ENCODE data around the gene TTC13.
A peak's percentile ranks its signal among the peaks of the same experiment; 100 is the strongest.

TTC13 gene

GRCh38 chr1:230869500-230869899, 109.2 kb downstream of the TTC13 start:
- H3K27me3 ChIP-seq (ENCODE audit: control insufficient read depth, insufficient read depth, low read length) = no peaks in the 10 kb centered on the region
- no peak overlapping the region for H3K27ac ChIP-seq (ENCODE audit: low read depth, low read length)
- H3K9ac ChIP-seq (ENCODE audit: low read length) = no peak overlapping the region
- H3K4me3 ChIP-seq (ENCODE audit: low read length) = no peak overlapping the region
- H3K36me3 ChIP-seq (ENCODE audit: control insufficient read depth, insufficient read depth, low read length) = no peaks in the 10 kb centered on the region
- peaks cover 22% of the 10 kb centered on the region for H3K4me1 ChIP-seq (ENCODE audit: control insufficient read depth, insufficient read depth, low read length)

DNA sequence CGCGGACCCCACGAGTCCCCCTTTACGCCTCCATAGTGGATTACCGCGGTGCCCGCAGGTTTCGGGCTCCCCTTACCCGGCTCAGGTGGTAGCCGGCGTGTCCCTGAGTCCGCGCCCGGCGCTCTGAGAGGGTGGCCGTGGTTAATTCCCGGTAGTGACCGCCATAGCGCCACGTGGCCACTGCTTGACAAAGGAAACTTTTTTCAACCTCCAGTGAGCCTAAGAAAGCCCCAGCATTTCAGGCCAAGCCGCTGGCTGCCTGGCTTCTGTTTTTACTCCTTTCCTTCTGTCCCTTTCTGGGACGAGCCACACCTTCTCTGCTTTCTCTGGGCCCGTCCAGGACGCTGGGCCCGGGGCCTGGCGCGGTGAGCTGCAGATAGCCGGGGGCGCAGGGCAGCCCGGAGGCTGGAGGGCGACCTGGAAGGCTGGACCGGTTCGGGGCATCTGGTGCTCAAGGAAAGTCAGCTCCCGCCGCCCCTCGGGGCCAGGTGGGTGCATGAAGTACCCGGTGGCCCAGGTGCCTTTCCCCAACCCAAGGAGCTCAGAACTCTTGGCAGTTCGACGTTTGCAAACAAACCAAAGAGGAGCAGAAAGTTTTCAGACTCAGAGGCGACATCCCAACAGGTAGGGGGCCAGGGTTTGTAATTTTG, 109.8 kb downstream of the TTC13 start:
- Histone ChIP-seq H3K4me1 (ENCODE audit: control insufficient read depth, insufficient read depth, low read length) (peaks cover 26% of the 10 kb centered on the region), H3K27me3 (ENCODE audit: control insufficient read depth, insufficient read depth, low read length) (no peaks in the 10 kb centered on the region), H3K27ac (ENCODE audit: low read depth, low read length) (peak overlapping the region; percentile 46), H3K9ac (ENCODE audit: low read length) (no peak overlapping the region), H3K36me3 (ENCODE audit: control insufficient read depth, insufficient read depth, low read length) (no peaks in the 10 kb centered on the region), H3K4me3 (ENCODE audit: low read length) (peak overlapping the region; percentile 58)

DNA sequence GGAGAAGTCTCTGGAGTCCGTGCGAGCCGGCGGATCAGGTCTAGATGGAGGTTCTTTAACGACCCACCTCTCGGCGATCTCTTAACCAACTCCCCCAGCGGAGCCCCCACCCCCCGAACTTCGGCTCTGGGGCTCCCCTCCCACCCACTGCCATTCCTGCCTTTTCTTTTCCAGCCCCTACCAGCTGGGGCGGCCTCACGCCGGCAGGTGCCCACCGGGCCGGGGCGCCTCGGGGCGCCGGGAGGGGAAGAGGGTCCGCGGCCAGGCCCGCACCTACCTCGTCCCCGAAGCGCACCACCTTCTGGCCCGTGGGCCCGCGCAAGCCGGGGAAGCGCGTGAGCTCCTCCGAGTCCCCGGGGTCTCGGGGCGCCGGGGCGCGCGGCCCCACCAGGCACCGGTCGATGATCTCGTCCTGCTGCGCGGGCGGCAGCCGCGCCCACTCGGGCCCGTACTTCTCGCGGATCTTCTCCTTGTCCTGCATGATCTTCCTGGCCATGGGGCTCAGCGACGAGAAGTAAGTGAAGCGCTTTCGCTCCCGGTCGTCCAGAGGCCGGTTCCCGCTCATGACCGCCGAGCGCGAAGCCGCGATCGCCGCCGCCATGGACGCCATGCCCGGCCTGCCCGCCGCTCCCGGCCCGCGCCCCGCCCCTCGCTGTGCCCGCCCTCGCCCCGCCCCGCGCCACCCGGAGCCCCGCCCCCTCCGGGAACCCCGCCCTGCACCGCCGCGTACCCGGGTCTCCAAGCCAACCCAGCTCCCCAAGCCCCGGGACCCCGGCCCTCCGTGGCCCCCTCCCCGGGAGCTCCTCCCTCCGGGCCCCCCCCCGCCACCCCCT, 110.5 kb downstream of the TTC13 start, which contains the start of gene C1orf198:
Gene C1orf198, minus strand, starts transcription at position 619 of the 833 bp plus-strand sequence. Its CDS starts 9 bp downstream, at position 610.
- Histone ChIP-seq H3K4me1 (ENCODE audit: control insufficient read depth, insufficient read depth, low read length) (peaks cover 26% of the 10 kb centered on the region), H3K4me3 (ENCODE audit: low read length) (peak within 1 kb of the TSS; percentile 95), H3K9ac (ENCODE audit: low read length) (peak within 1 kb of the TSS; percentile 87), H3K27me3 (ENCODE audit: control insufficient read depth, insufficient read depth, low read length) (no peaks in the 10 kb centered on the region), H3K27ac (ENCODE audit: low read depth, low read length) (peak within 1 kb of the TSS; percentile 71), H3K36me3 (ENCODE audit: control insufficient read depth, insufficient read depth, low read length) (no peaks in the 10 kb centered on the region)

- no peaks in the 10 kb centered on the region for H3K36me3 ChIP-seq (ENCODE audit: control insufficient read depth, insufficient read depth, low read length)
- no peaks in the 10 kb centered on the region for H3K27me3 ChIP-seq (ENCODE audit: control insufficient read depth, insufficient read depth, low read length)
- H3K9ac ChIP-seq (ENCODE audit: low read length) = peak overlapping the region; percentile 87
- H3K27ac ChIP-seq (ENCODE audit: low read depth, low read length) = peak overlapping the region; percentile 71
- peak overlapping the region; percentile 95 for H3K4me3 ChIP-seq (ENCODE audit: low read length)
- peaks cover 26% of the 10 kb centered on the region for H3K4me1 ChIP-seq (ENCODE audit: control insufficient read depth, insufficient read depth, low read length)
Observed at GRCh38 chr1:230867101-230867902, 111.4 kb downstream of the TTC13 start.

- H3K4me1 ChIP-seq (ENCODE audit: control insufficient read depth, insufficient read depth, low read length) = peaks cover 28% of the 10 kb centered on the region
- H3K27ac ChIP-seq (ENCODE audit: low read depth, low read length) = peak overlapping the region; percentile 61
Observed at GRCh38 chr1:230866171-230867070, 112.2 kb downstream of the TTC13 start.

GRCh38 chr1:230865062-230865817, 113.4 kb downstream of the TTC13 start:
- no peak overlapping the region for H3K4me3 ChIP-seq (ENCODE audit: low read length)

More at GRCh38 chr1:230866171-230867070, 112.2 kb downstream of the TTC13 start:
- Histone ChIP-seq H3K27me3 (ENCODE audit: control insufficient read depth, insufficient read depth, low read length) (no peaks in the 10 kb centered on the region), H3K4me3 (ENCODE audit: low read length) (peak overlapping the region; percentile 95), H3K9ac (ENCODE audit: low read length) (peak overlapping the region; percentile 36), H3K36me3 (ENCODE audit: control insufficient read depth, insufficient read depth, low read length) (no peaks in the 10 kb centered on the region)

DNA sequence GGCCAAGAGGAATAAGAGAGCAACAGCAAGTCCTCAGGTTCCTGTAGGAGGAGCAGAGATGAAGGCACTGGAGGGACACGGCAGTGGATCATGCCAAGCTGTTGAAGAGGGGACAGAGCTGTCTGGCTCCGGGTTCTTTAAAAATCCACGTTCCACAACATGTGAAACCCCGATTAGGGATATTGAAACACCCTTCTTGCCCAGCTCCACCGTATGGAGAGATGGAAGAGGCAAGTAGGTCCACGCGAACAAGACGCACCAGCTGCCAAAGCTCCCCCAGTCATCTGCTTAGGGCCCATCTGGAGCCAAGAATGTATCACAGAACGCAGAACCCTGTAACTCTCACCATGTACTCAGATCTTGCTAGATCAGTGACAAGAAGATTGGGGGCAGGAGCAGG, 114.2 kb downstream of the TTC13 start:
- Histone ChIP-seq H3K27me3 (ENCODE audit: control insufficient read depth, insufficient read depth, low read length) (no peaks in the 10 kb centered on the region), H3K9ac (ENCODE audit: low read length) (no peak overlapping the region), H3K27ac (ENCODE audit: low read depth, low read length) (no peak overlapping the region), H3K4me3 (ENCODE audit: low read length) (no peak overlapping the region), H3K36me3 (ENCODE audit: control insufficient read depth, insufficient read depth, low read length) (no peaks in the 10 kb centered on the region), H3K4me1 (ENCODE audit: control insufficient read depth, insufficient read depth, low read length) (peaks cover 30% of the 10 kb centered on the region)

More at GRCh38 chr1:230865062-230865817, 113.4 kb downstream of the TTC13 start:
- no peaks in the 10 kb centered on the region for H3K36me3 ChIP-seq (ENCODE audit: control insufficient read depth, insufficient read depth, low read length)
- no peaks in the 10 kb centered on the region for H3K27me3 ChIP-seq (ENCODE audit: control insufficient read depth, insufficient read depth, low read length)
- no peak overlapping the region for H3K9ac ChIP-seq (ENCODE audit: low read length)
- peaks cover 28% of the 10 kb centered on the region for H3K4me1 ChIP-seq (ENCODE audit: control insufficient read depth, insufficient read depth, low read length)
- H3K27ac ChIP-seq (ENCODE audit: low read depth, low read length) = no peak overlapping the region

DNA sequence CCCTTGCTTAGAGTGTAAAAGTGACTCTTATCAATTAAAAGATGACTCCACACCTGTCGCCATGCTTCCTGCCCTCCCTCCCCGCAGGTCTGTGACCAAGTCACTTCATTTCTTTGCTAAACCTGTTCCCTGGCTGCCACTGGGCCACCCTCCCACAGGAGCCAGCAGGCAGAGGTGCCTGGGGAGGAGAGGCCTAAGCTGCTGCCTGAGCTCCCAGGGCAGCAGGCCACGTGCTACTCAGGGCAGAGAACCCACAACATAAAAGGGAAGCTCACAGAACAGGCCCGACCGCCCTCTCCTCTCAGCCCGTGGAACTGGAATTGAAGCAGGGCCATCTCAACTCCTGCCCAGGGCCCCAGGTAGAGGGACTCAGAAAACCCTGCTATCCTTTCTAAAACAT, 115.2 kb downstream of the TTC13 start:
- Histone ChIP-seq H3K4me3 (ENCODE audit: low read length) (no peak overlapping the region), H3K9ac (ENCODE audit: low read length) (no peak overlapping the region), H3K36me3 (ENCODE audit: control insufficient read depth, insufficient read depth, low read length) (no peaks in the 10 kb centered on the region), H3K27ac (ENCODE audit: low read depth, low read length) (no peak overlapping the region), H3K4me1 (ENCODE audit: control insufficient read depth, insufficient read depth, low read length) (peaks cover 27% of the 10 kb centered on the region), H3K27me3 (ENCODE audit: control insufficient read depth, insufficient read depth, low read length) (no peaks in the 10 kb centered on the region)

GRCh38 chr1:230861970-230862595, 116.6 kb downstream of the TTC13 start:
- no peaks in the 10 kb centered on the region for H3K27me3 ChIP-seq (ENCODE audit: control insufficient read depth, insufficient read depth, low read length)
- H3K4me3 ChIP-seq (ENCODE audit: low read length) = no peak overlapping the region
- peaks cover 39% of the 10 kb centered on the region for H3K4me1 ChIP-seq (ENCODE audit: control insufficient read depth, insufficient read depth, low read length)
- H3K27ac ChIP-seq (ENCODE audit: low read depth, low read length) = no peak overlapping the region
- no peak overlapping the region for H3K9ac ChIP-seq (ENCODE audit: low read length)
- H3K36me3 ChIP-seq (ENCODE audit: control insufficient read depth, insufficient read depth, low read length) = no peaks in the 10 kb centered on the region

GRCh38 chr1:230861489-230861888, 117.2 kb downstream of the TTC13 start:
- H3K4me1 ChIP-seq (ENCODE audit: control insufficient read depth, insufficient read depth, low read length) = peaks cover 39% of the 10 kb centered on the region
- no peak overlapping the region for H3K9ac ChIP-seq (ENCODE audit: low read length)
- no peaks in the 10 kb centered on the region for H3K27me3 ChIP-seq (ENCODE audit: control insufficient read depth, insufficient read depth, low read length)
- H3K4me3 ChIP-seq (ENCODE audit: low read length) = no peak overlapping the region
- no peaks in the 10 kb centered on the region for H3K36me3 ChIP-seq (ENCODE audit: control insufficient read depth, insufficient read depth, low read length)
- no peak overlapping the region for H3K27ac ChIP-seq (ENCODE audit: low read depth, low read length)

All from rectal smooth muscle tissue (tissue), 1 donor.